GM12801 (cell line): Measurements from ENCODE around the gene LEKR1.

ENCODE experiments used
- CTCF ChIP-seq: IDR thresholded peaks from one replicate; pipeline ENCODE4 v1.5.1; 2011; ENCODE audit warnings: control low read depth; ENCODE audit not compliant: insufficient read length; ENCODE audit errors: extremely low read depth

The LEKR1 gene

GRCh38 chr3:156860873-156861272 is 34.7 kb downstream of the LEKR1 start:
- TF ChIP-seq CTCF: no peak

- no peak for TF ChIP-seq CTCF
Observed at GRCh38 chr3:156862338-156862737, 36.2 kb downstream of the LEKR1 start.

- TF ChIP-seq CTCF: no peak
Observed at GRCh38 chr3:156865732-156866131, 39.6 kb downstream of the LEKR1 start.

- TF ChIP-seq CTCF: no peak
Observed at GRCh38 chr3:156867174-156867573, 41.0 kb downstream of the LEKR1 start.

- no peak for TF ChIP-seq CTCF
Observed at GRCh38 chr3:156867920-156868319, 41.8 kb downstream of the LEKR1 start.

GRCh38 chr3:156873906-156874305 is 47.8 kb downstream of the LEKR1 start:
- no peak for TF ChIP-seq CTCF

- no peak for TF ChIP-seq CTCF
Observed at GRCh38 chr3:156885761-156886160, 59.6 kb downstream of the LEKR1 start.

GRCh38 chr3:156888176-156888575 is 62.0 kb downstream of the LEKR1 start:
- TF ChIP-seq CTCF: no peak
